Lower lobe of right lung (tissue), 2 donors: ENCODE data around the gene ADAT3. TPM values are rescaled to one million over a fixed set of nuclear protein-coding genes. Genes with fewer than 3 reads are reported as not detected.
A peak's percentile ranks its signal among the peaks of the same experiment; 100 is the strongest.

Source experiments
- ATAC-seq, 2 donors: fragments of 200-7000 bp; cut with Tn5 transposase; one replicate each; pipeline ENCODE4 v1.9.1; 2020 to 2022; ENCODE audit warnings: mild to moderate bottlenecking in 2 of 2, moderate library complexity in 2 of 2
- DNase-seq: peaks from one replicate; pipeline ENCODE4 v3.0.0-alpha.2; 2020
- H3K27ac ChIP-seq: fragments of 200-600 bp; one replicate; pipeline ENCODE4 v1.8.0; 2022
- H3K27me3 ChIP-seq: fragments of 200-600 bp; one replicate; pipeline ENCODE4 v1.8.0; 2022; ENCODE audit warnings: low read depth
- H3K36me3 ChIP-seq: fragments of 200-600 bp; one replicate; pipeline ENCODE4 v1.8.0; 2022; ENCODE audit warnings: mild to moderate bottlenecking
- H3K4me1 ChIP-seq: fragments of 200-600 bp; one replicate; pipeline ENCODE4 v1.8.0; 2022
- H3K4me3 ChIP-seq: fragments of 200-600 bp; one replicate; pipeline ENCODE4 v1.8.0; 2022; ENCODE audit warnings: mild to moderate bottlenecking
- H3K9me3 ChIP-seq: fragments of 200-600 bp; one replicate; pipeline ENCODE4 v1.8.0; 2022
- CTCF ChIP-seq: fragments of 200-600 bp; IDR thresholded peaks from one replicate; pipeline ENCODE4 v1.8.0; 2022; ENCODE audit warnings: antibody characterized with exemption, mild to moderate bottlenecking
- intact Hi-C: fragments of 100-400 bp; cut with DNase I; formaldehyde crosslinking; loops from one replicate; pipeline ENCODE4 v1.11.0; 2022
- total RNA-seq: library from RNA; stranded (reverse); fragmentation: NEBNext Ultra II Directional; extraction: Animal tissue kit (Norgen Biotek cat#: 25700); gene quantifications from one replicate; pipeline ENCODE4 v1.2.1, GENCODE V29; 2021
- donor health status: DM: no; HTN: yes; CAD: no; lungs with severe emphysema.

ADAT3 gene
- total RNA-seq, 1 donor from 2014 or later = 6.2 TPM

- no peak overlapping the region for H3K4me3 ChIP-seq
- H3K27me3 ChIP-seq = no peaks in the 10 kb centered on the region
- H3K9me3 ChIP-seq = no peaks in the 10 kb centered on the region
- H3K27ac ChIP-seq = no peak overlapping the region
- H3K4me1 ChIP-seq = no peaks in the 10 kb centered on the region
- DNase-seq (no peak), ATAC-seq (no peak)
- intact Hi-C loops = no loop called here
- peaks cover 11% of the 10 kb centered on the region for H3K36me3 ChIP-seq
- no peak for TF ChIP-seq CTCF
Measured at GRCh38 chr19:1953441-1954094, 48.4 kb downstream of the ADAT3 start.

- ATAC-seq = no peak
- Histone ChIP-seq H3K36me3 (peaks cover 11% of the 10 kb centered on the region), H3K27ac (no peak overlapping the region), H3K9me3 (no peaks in the 10 kb centered on the region), H3K4me3 (no peak overlapping the region), H3K27me3 (no peaks in the 10 kb centered on the region), H3K4me1 (no peaks in the 10 kb centered on the region)
- TF ChIP-seq CTCF = no peak
- no peak for DNase-seq
- intact Hi-C loops = no loop called here
Measured at GRCh38 chr19:1954532-1954933, 49.3 kb downstream of the ADAT3 start.

GRCh38 chr19:1955171-1956121, 50.2 kb downstream of the ADAT3 start:
- H3K4me3 ChIP-seq = no peak overlapping the region
- H3K4me1 ChIP-seq = no peaks in the 10 kb centered on the region
- no peak for TF ChIP-seq CTCF
- ATAC-seq (peak in 1 of 2 donors; percentile 3), DNase-seq (no peak)
- H3K9me3 ChIP-seq = no peaks in the 10 kb centered on the region
- peaks cover 11% of the 10 kb centered on the region for H3K36me3 ChIP-seq
- no peak overlapping the region for H3K27ac ChIP-seq
- intact Hi-C loops = no loop called here
- no peaks in the 10 kb centered on the region for H3K27me3 ChIP-seq

- H3K36me3 ChIP-seq = peaks cover 11% of the 10 kb centered on the region
- TF ChIP-seq CTCF = no peak
- intact Hi-C loops = no loop called here
- no peaks in the 10 kb centered on the region for H3K9me3 ChIP-seq
- H3K4me3 ChIP-seq = no peak overlapping the region
- no peak for ATAC-seq
- no peaks in the 10 kb centered on the region for H3K4me1 ChIP-seq
- no peak overlapping the region for H3K27ac ChIP-seq
- DNase-seq = no peak
- H3K27me3 ChIP-seq = no peaks in the 10 kb centered on the region
Measured at GRCh38 chr19:1956122-1956494, 50.9 kb downstream of the ADAT3 start.

- Histone ChIP-seq H3K4me3 (no peak overlapping the region), H3K27me3 (no peaks in the 10 kb centered on the region), H3K27ac (no peak overlapping the region), H3K4me1 (no peaks in the 10 kb centered on the region), H3K9me3 (no peaks in the 10 kb centered on the region), H3K36me3 (peaks cover 11% of the 10 kb centered on the region)
- ATAC-seq (no peak), DNase-seq (no peak)
- intact Hi-C loops = no loop called here
- TF ChIP-seq CTCF = no peak
Measured at GRCh38 chr19:1956868-1957492, 51.8 kb downstream of the ADAT3 start.
